Neural cell (in vitro differentiated cells): Measurements from ENCODE around the gene SLF2.

Experiments used
- CTCF ChIP-seq: fragments of 450-650 bp; IDR thresholded peaks from 2 replicates; pipeline ENCODE4 v1.5.1; 2014; ENCODE audit warnings: antibody characterized with exemption, mild to moderate bottlenecking, moderate library complexity; ENCODE audit not compliant: poor library complexity, severe bottlenecking
- EP300 ChIP-seq: fragments of 450-650 bp; conservative IDR thresholded peaks from 2 replicates; pipeline ENCODE4 v1.6.1; 2014; ENCODE audit warnings: antibody characterized with exemption, mild to moderate bottlenecking, moderate library complexity; ENCODE audit not compliant: poor library complexity, severe bottlenecking
- EZH2 ChIP-seq: fragments of 200-600, 300-800 bp; shearing (Covaris generic), sonication (generic); IDR thresholded peaks from 2 replicates; pipeline ENCODE4 v1.6.1; 2014; ENCODE audit warnings: antibody characterized with exemption, low read length, borderline replicate concordance, mild to moderate bottlenecking; ENCODE audit not compliant: insufficient read depth, poor library complexity, severe bottlenecking
- POLR2AphosphoS5 ChIP-seq: IDR thresholded peaks from 2 replicates; pipeline ENCODE4 v1.6.1; 2012
- RAD21 ChIP-seq: fragments of 450-650 bp; conservative IDR thresholded peaks from 2 replicates; pipeline ENCODE4 v1.6.1; 2014; ENCODE audit warnings: antibody characterized with exemption, mild to moderate bottlenecking, moderate library complexity
- REST ChIP-seq: IDR thresholded peaks from 2 replicates; pipeline ENCODE4 v1.6.1; 2012; ENCODE audit warnings: borderline replicate concordance
- SMC3 ChIP-seq: fragments of 450-650 bp; conservative IDR thresholded peaks from 2 replicates; pipeline ENCODE4 v1.6.1; 2014; ENCODE audit warnings: antibody characterized with exemption, mild to moderate bottlenecking, moderate library complexity; ENCODE audit not compliant: poor library complexity
- TAF1 ChIP-seq: IDR thresholded peaks from 2 replicates; pipeline ENCODE4 v1.6.1; 2012; ENCODE audit warnings: low read depth

GRCh38 chr10:100896876-100897461, 15.8 kb upstream of the SLF2 start:
- no peak for TF ChIP-seq CTCF
- no peak for TF ChIP-seq EZH2
- TF ChIP-seq POLR2AphosphoS5 = no peak
- TF ChIP-seq REST = no peak
- no peak for TF ChIP-seq EP300
- no peak for TF ChIP-seq SMC3
- no peak for TF ChIP-seq RAD21
- TF ChIP-seq TAF1 = no peak
